ENCODE data around the gene RNPEP. TPM values are rescaled to one million over a fixed set of nuclear protein-coding genes. Genes with fewer than 3 reads are reported as not detected.

RNPEP gene
- total RNA-seq, 1 donor from 2014 or later = 106 TPM

DNA sequence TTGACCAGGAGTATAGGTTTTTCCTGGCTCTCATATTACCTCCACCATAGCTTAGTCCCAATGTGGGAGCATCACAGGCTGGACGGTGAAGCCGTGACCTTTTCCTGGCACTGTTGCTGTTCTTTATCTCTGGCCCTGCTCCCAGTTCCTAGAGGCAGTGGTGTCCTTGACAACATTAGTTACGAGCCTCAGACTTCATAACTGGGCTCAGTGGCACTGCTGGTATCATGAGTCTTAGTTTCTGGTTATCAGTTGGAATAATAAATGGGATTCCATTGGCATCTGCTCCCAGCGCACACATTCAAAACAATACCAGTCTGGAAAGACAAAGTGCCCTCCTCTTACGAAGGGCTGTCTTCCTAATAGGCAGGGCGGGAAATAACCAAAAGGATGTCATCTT, 8.0 kb downstream of the RNPEP start:
- H3K27ac ChIP-seq = no peak overlapping the region
- no peak for DNase-seq (ENCODE audit: low spot score in 2 of 2)
- H3K27me3 ChIP-seq = no peaks in the 10 kb centered on the region
- TF ChIP-seq, protein P1, sequence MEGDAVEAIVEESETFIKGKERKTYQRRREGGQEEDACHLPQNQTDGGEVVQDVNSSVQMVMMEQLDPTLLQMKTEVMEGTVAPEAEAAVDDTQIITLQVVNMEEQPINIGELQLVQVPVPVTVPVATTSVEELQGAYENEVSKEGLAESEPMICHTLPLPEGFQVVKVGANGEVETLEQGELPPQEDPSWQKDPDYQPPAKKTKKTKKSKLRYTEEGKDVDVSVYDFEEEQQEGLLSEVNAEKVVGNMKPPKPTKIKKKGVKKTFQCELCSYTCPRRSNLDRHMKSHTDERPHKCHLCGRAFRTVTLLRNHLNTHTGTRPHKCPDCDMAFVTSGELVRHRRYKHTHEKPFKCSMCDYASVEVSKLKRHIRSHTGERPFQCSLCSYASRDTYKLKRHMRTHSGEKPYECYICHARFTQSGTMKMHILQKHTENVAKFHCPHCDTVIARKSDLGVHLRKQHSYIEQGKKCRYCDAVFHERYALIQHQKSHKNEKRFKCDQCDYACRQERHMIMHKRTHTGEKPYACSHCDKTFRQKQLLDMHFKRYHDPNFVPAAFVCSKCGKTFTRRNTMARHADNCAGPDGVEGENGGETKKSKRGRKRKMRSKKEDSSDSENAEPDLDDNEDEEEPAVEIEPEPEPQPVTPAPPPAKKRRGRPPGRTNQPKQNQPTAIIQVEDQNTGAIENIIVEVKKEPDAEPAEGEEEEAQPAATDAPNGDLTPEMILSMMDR (IDR thresholded peaks at IDR 0.05) = no peak
- intact Hi-C loops (cut with DNase I) = no loop called here
- no peak overlapping the region for H3K4me3 ChIP-seq
- peaks cover 41 to 60% of the 10 kb centered on the region in 2 donors for H3K36me3 ChIP-seq
- no peaks in the 10 kb centered on the region for H3K9me3 ChIP-seq
- no peaks in the 10 kb centered on the region for H3K4me1 ChIP-seq

- Histone ChIP-seq H3K4me3 (no peak overlapping the region), H3K36me3 (peaks cover 59 to 85% of the 10 kb centered on the region in 2 donors), H3K27me3 (no peaks in the 10 kb centered on the region), H3K9me3 (no peaks in the 10 kb centered on the region), H3K27ac (no peak overlapping the region), H3K4me1 (no peaks in the 10 kb centered on the region)
- TF ChIP-seq, protein P1 (IDR thresholded peaks at IDR 0.05) = peak; percentile 53 to 74 (median 71)
- no peak for DNase-seq (ENCODE audit: low spot score in 2 of 2)
- intact Hi-C loops (cut with DNase I) = no loop called here
Measured at GRCh38 chr1:201999625-202000238, 17.3 kb downstream of the RNPEP start.

- Histone ChIP-seq H3K4me3 (no peak overlapping the region), H3K27me3 (no peaks in the 10 kb centered on the region), H3K4me1 (no peaks in the 10 kb centered on the region), H3K36me3 (peaks cover 65 to 80% of the 10 kb centered on the region in 2 donors), H3K27ac (no peak overlapping the region), H3K9me3 (no peaks in the 10 kb centered on the region)
- intact Hi-C loops (cut with DNase I) = no loop called here
- no peak for DNase-seq (ENCODE audit: low spot score in 2 of 2)
- TF ChIP-seq, protein P1 (IDR thresholded peaks at IDR 0.05) = no peak
Measured at GRCh38 chr1:202002507-202002906, 20.1 kb downstream of the RNPEP start.

DNA sequence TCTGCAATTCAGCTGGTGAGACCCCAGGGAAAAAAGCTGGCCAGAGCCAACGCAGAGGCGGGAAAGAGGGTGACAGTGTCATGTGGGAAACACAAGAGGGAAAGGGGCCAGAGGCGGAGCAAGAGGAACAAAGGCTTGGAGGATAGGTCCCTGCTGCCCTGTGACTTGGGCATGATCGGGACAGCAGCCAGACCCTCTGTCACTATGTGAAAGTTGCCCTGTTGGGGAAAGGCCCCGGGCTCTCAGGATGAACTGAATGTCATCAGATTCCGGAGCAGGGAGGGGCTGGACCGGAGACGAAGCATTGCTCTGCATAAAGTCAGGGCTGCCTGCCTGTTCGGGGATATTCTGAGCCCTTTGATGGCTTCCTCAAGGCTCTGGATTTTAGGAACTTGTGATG, 22.3 kb downstream of the RNPEP start:
- DNase-seq (ENCODE audit: low spot score in 2 of 2) = no peak
- intact Hi-C loops (cut with DNase I) = no loop called here
- H3K36me3 ChIP-seq = peaks cover 56 to 68% of the 10 kb centered on the region in 2 donors
- no peaks in the 10 kb centered on the region for H3K9me3 ChIP-seq
- no peaks in the 10 kb centered on the region for H3K27me3 ChIP-seq
- TF ChIP-seq, protein P1 (IDR thresholded peaks at IDR 0.05) = no peak
- H3K27ac ChIP-seq = no peak overlapping the region
- H3K4me3 ChIP-seq = no peak overlapping the region
- no peaks in the 10 kb centered on the region for H3K4me1 ChIP-seq

GRCh38 chr1:202005958-202006357, 23.5 kb downstream of the RNPEP start:
- H3K4me1 ChIP-seq = no peaks in the 10 kb centered on the region
- no peaks in the 10 kb centered on the region for H3K9me3 ChIP-seq
- no peak for DNase-seq (ENCODE audit: low spot score in 2 of 2)
- H3K27ac ChIP-seq = no peak overlapping the region
- intact Hi-C loops (cut with DNase I) = no loop called here
- no peaks in the 10 kb centered on the region for H3K27me3 ChIP-seq
- TF ChIP-seq, protein P1 (IDR thresholded peaks at IDR 0.05) = peak; percentile 35 to 48 (median 35)
- peaks cover 48 to 56% of the 10 kb centered on the region in 2 donors for H3K36me3 ChIP-seq
- H3K4me3 ChIP-seq = no peak overlapping the region

DNA sequence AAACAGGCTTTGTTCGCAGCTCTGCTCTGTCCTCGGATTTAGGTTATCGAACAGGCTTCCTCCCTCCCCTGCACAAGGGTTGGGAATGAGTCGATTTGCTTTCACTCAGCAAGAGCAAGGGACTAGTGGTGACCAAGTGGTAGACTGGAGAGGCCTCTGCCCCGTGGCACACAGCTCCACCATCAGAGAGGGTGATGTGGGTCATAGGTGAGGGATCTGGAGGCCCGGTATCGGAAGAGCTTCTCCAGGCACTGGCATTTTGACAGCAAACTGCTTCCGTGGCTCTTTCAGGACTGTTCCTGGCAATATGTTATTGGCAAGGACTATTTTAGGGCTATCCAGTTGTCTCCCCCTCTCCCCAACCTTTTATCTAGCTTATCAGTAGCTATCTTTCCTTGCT, 24.9 kb downstream of the RNPEP start:
- intact Hi-C loops (cut with DNase I) = no loop called here
- Histone ChIP-seq H3K4me1 (no peaks in the 10 kb centered on the region), H3K4me3 (no peak overlapping the region), H3K27me3 (no peaks in the 10 kb centered on the region), H3K36me3 (peaks cover 37 to 43% of the 10 kb centered on the region in 2 donors), H3K9me3 (no peaks in the 10 kb centered on the region), H3K27ac (no peak overlapping the region)
- DNase-seq (ENCODE audit: low spot score in 2 of 2) = no peak
- TF ChIP-seq, protein P1 (IDR thresholded peaks at IDR 0.05) = no peak
